HFFc6 (cell line): ENCODE measurements around the gene KIAA0232. TPM values are rescaled to one million over a fixed set of nuclear protein-coding genes. Genes with fewer than 3 reads are reported as not detected.

Source experiments
- DNase-seq: peaks from one replicate; pipeline ENCODE4 v3.0.0-alpha.2; 2018
- H3K27ac Mint-ChIP-seq: 2 replicates; pipeline ENCODE4 v1.8.0; 2020; ENCODE audit warnings: mild to moderate bottlenecking, mixed read lengths
- H3K27me3 Mint-ChIP-seq: 2 replicates; pipeline ENCODE4 v1.8.0; 2021; ENCODE audit warnings: mild to moderate bottlenecking, moderate library complexity, mixed read lengths; ENCODE audit not compliant: insufficient read depth
- H3K36me3 Mint-ChIP-seq: 2 replicates; pipeline ENCODE4 v1.8.0; 2021; ENCODE audit warnings: low read depth, mixed read lengths
- H3K4me1 Mint-ChIP-seq: 2 replicates; pipeline ENCODE4 v1.8.0; 2020; ENCODE audit warnings: low read depth, mixed read lengths
- H3K4me3 Mint-ChIP-seq: 2 replicates; pipeline ENCODE4 v1.8.0; 2020; ENCODE audit warnings: mild to moderate bottlenecking, moderate library complexity, mixed read lengths
- H3K9me3 Mint-ChIP-seq: 2 replicates; pipeline ENCODE4 v1.8.0; 2020; ENCODE audit warnings: mild to moderate bottlenecking, mixed read lengths
- CTCF ChIP-seq: fragments of 200-600 bp; sonication (generic); IDR thresholded peaks from 2 replicates; pipeline ENCODE4 v1.5.0; 2021; ENCODE audit warnings: antibody characterized with exemption, mild to moderate bottlenecking
- total RNA-seq, 6 experiments: library from RNA; stranded (reverse); fragmentation: NEBNext Ultra II Directional; extraction: Animal tissue kit (Norgen Biotek cat#: 25700); gene quantifications; 2 replicates in 1 of 6; 3 replicates in 5 of 6; pipeline ENCODE4 v1.2.3, GENCODE V29; 2021

The KIAA0232 gene
- total RNA-seq, 6 experiments from 2014 or later, result 15.2 to 21.2 (median 19.0) TPM

DNA sequence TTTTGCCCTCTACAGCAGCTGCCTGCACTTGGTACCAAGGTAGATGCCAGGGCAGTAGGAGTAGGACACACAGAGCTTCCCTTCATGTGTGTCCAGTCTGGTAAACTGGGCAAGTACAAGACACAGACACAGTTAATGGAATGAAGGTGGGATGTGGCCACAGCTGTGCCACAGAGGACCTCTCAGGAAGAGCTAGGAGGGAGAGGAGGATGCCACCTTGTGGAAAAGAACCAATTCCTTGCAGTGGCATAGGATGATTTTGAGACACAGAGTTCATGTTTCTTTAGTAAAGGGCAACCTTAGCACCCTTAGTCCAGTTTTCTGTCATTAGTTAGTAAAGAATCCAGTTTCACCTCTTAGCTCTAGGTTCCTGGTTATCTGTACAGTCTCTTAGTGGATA lies 90.8 kb downstream of the KIAA0232 start:
- DNase-seq, result peak; percentile 5
- H3K27me3 Mint-ChIP-seq, result peaks cover 5% of the 10 kb centered on the region
- H3K27ac Mint-ChIP-seq, result no peak overlapping the region
- peaks cover 19% of the 10 kb centered on the region for H3K4me1 Mint-ChIP-seq
- H3K36me3 Mint-ChIP-seq, result peaks cover 9% of the 10 kb centered on the region; the same call in 1 of the 2 replicates
- H3K9me3 Mint-ChIP-seq, result no peaks in the 10 kb centered on the region
- TF ChIP-seq CTCF, result no peak
- H3K4me3 Mint-ChIP-seq, result no peak overlapping the region

- Mint-ChIP-seq H3K9me3 (no peaks in the 10 kb centered on the region), H3K27ac (no peak overlapping the region), H3K4me1 (peaks cover 19% of the 10 kb centered on the region), H3K36me3 (peaks cover 9% of the 10 kb centered on the region; the same call in 1 of the 2 replicates), H3K27me3 (peaks cover 5% of the 10 kb centered on the region), H3K4me3 (no peak overlapping the region)
- peak; percentile 40 for DNase-seq
- TF ChIP-seq CTCF, result peak; percentile 93
Measured at GRCh38 chr4:6873792-6874461, 91.4 kb downstream of the KIAA0232 start.

DNA sequence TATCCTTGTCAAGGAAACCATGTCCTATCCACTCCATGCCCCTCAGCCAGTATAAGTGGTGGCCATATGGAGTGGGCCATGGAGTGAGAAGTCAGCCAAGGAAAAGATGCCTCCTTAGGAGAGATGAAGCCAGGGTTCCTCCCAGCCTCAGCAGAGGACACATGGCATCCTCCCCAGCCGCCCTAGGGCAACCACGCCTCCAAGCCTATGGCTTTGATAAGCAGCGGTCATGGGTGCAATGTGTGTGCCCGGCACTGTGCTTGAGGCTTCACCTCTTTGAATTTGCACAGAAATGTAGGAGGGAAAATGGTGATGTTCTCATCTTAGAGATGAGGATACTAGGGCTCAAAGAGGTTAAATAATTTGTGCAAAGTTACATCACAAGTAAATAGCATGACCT lies 92.5 kb downstream of the KIAA0232 start:
- Mint-ChIP-seq H3K36me3 (peaks cover 9% of the 10 kb centered on the region; the same call in 1 of the 2 replicates), H3K27me3 (peaks cover 5% of the 10 kb centered on the region), H3K4me3 (no peak overlapping the region), H3K9me3 (no peaks in the 10 kb centered on the region), H3K27ac (no peak overlapping the region), H3K4me1 (peaks cover 19% of the 10 kb centered on the region)
- no peak for DNase-seq
- no peak for TF ChIP-seq CTCF

DNA sequence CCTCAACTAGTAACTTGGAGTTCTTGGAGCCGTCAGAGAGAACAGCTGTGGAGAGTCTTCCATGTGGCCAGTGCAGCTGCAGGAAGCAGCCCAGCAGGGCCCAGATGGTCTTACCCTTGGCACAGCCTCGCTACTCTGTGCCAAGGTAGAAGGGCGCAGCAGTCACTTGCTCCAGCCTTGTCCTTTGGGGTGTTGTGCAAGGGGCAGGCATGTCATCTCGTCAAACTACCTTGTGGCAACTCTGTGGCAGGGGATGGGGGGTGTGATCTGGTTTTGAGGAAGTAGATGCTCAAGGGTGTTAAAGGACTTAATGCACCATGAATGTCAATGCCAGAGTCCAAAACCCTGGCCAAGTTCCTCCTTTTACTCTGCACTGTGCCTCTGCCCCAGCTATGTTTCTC lies 92.9 kb downstream of the KIAA0232 start:
- no peak for DNase-seq
- peaks cover 19% of the 10 kb centered on the region for H3K4me1 Mint-ChIP-seq
- no peaks in the 10 kb centered on the region for H3K9me3 Mint-ChIP-seq
- no peak for TF ChIP-seq CTCF
- H3K4me3 Mint-ChIP-seq, result no peak overlapping the region
- H3K36me3 Mint-ChIP-seq, result peaks cover 9% of the 10 kb centered on the region; the same call in 1 of the 2 replicates
- H3K27ac Mint-ChIP-seq, result no peak overlapping the region
- H3K27me3 Mint-ChIP-seq, result peaks cover 5% of the 10 kb centered on the region

- no peak for DNase-seq
Measured at GRCh38 chr4:6876440-6876839, 93.9 kb downstream of the KIAA0232 start.

More at GRCh38 chr4:6876440-6876839, 93.9 kb downstream of the KIAA0232 start:
- Mint-ChIP-seq H3K27me3 (peaks cover 7% of the 10 kb centered on the region), H3K4me3 (no peak overlapping the region), H3K36me3 (peaks cover 14% of the 10 kb centered on the region; the same call in 1 of the 2 replicates), H3K4me1 (peaks cover 19% of the 10 kb centered on the region), H3K9me3 (no peaks in the 10 kb centered on the region), H3K27ac (peak overlapping the region; percentile 36)
- no peak for TF ChIP-seq CTCF
